ENCODE results near the gene STAB1.

Gene STAB1

DNA sequence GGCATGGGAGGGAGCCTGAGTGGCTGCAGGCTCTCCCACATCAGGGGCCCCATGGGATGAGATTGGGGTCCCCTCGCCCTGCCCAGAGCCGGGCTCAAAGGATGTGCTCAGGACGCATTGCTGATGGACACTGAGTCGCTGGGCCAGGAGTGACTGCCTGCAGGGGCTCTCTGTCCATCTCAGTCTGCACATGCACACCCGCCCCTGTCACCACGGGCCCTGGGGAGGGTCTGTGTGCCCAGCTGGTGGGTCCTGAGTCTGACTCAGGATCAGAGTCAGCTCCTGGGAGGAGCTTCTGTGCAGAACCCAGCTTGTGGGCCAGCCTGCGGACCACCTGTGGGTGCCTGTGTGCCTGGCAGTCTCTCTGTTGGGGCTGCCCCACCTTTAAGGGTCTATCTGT is 18.1 kb downstream of the STAB1 start:
- no peak for DNase-seq (ENCODE audit: low spot score)
- TF ChIP-seq, protein P1, sequence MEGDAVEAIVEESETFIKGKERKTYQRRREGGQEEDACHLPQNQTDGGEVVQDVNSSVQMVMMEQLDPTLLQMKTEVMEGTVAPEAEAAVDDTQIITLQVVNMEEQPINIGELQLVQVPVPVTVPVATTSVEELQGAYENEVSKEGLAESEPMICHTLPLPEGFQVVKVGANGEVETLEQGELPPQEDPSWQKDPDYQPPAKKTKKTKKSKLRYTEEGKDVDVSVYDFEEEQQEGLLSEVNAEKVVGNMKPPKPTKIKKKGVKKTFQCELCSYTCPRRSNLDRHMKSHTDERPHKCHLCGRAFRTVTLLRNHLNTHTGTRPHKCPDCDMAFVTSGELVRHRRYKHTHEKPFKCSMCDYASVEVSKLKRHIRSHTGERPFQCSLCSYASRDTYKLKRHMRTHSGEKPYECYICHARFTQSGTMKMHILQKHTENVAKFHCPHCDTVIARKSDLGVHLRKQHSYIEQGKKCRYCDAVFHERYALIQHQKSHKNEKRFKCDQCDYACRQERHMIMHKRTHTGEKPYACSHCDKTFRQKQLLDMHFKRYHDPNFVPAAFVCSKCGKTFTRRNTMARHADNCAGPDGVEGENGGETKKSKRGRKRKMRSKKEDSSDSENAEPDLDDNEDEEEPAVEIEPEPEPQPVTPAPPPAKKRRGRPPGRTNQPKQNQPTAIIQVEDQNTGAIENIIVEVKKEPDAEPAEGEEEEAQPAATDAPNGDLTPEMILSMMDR (IDR thresholded peaks at IDR 0.05; ENCODE audit: extremely low read depth, missing control alignments): no peak

DNA sequence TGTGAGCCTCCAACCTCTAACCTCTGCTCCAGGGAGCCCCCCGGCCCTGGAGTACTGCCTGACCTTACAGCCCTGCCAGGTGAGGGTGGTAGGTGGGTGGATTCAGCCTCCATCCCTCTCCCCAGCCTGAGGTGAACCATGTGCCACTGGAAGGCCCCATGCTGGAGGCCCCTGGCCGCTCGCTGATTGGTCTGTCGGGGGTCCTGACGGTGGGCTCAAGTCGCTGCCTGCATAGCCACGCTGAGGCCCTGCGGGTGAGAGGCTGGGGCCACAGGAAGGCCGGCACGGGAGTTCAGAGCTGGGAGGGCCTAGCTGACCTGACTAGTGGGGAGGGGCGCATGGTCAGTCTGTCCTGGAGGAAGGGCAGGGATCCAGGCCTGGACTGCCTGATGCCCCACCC is 19.4 kb downstream of the STAB1 start:
- TF ChIP-seq, protein P1 (IDR thresholded peaks at IDR 0.05; ENCODE audit: extremely low read depth, missing control alignments): no peak
- DNase-seq (ENCODE audit: low spot score): no peak

DNA sequence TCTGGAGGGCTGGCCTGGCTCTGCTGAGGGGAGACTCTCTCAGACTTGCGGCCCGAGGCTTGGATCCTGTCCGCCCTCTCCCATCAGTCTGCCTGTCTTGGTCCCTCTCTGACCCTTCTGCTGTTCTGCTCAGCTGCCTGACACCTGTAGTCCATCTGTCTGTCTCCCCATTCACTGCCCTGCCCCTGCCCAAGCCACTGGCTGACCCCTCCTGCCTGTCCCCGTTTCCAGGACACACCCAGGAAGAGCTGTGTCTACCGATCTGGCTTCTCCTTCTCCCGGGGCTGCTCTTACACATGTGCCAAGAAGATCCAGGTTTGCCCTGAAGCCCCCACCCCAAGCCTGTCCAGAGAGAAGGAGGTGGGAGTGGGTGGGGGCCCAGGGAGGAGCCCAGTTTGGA is 20.1 kb downstream of the STAB1 start:
- TF ChIP-seq, protein P1 (IDR thresholded peaks at IDR 0.05; ENCODE audit: extremely low read depth, missing control alignments): no peak
- no peak for DNase-seq (ENCODE audit: low spot score)

DNA sequence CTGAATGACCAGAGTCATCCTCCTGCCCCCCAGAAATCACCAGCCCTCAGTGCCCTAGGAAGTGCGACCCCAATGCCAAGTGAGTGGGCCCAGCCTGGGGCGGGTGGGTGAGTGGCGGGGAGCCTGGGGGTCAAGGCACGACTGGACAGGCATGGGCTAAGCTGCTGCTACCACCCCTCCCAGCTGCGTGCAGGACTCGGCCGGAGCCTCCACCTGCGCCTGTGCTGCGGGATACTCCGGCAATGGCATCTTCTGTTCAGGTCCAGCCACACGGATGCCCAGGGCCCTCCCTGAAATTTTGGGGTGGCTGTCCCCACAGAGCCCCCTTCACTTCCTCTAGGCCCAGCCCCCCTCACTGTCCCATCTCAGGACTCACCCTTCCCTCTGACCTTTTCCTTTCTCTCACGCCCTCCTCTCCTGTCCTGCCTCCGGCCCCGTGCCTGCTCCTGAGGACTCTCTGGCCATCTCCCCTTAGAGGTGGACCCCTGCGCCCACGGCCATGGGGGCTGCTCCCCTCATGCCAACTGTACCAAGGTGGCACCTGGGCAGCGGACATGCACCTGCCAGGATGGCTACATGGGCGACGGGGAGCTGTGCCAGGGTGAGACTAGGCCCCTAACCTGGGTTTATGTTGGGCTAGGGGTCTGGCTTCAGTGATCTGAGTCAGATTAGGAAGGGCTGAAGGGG is 21.5 kb downstream of the STAB1 start:
- TF ChIP-seq, protein P1 (IDR thresholded peaks at IDR 0.05; ENCODE audit: extremely low read depth, missing control alignments): no peak
- no peak for DNase-seq (ENCODE audit: low spot score)

DNA sequence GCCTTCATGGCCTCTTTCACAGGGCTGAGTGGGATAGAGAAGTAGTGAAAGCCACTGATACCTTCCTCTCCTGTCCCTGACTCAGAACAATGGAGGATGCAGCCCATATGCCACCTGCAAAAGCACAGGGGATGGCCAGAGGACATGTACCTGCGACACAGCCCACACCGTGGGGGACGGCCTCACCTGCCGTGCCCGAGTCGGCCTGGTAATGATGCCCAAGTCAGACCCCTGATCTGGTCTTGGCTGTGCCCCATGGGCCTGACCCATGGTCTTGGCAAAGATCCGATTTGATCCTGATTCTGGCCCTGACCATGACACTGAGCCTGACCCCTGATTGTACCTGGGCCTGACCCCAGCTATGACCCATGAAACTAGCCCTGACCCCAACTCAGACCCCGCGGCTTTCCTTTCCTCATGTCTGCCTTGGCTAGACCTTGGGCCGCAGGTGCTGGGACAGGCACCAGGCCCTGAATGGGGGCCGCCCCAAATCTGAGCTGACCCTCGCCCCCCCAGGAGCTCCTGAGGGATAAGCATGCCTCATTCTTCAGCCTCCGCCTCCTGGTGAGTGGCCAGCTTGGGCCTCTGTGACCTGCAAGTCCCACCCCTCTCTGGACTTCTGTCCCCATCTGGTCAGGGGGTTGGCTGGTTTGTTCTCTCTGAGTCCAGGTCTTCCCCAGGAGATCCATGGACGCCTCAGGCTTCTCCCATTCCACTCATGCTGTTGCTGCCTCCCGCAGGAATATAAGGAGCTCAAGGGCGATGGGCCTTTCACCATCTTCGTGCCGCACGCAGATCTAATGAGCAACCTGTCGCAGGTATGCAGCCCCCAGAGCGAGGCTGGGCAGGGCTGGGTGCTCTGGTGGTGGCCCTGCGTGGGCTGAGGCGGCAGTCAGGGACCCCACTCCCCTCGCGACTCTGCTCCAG is 22.9 kb downstream of the STAB1 start:
- TF ChIP-seq, protein P1 (IDR thresholded peaks at IDR 0.05; ENCODE audit: extremely low read depth, missing control alignments): no peak
- no peak for DNase-seq (ENCODE audit: low spot score)

DNA sequence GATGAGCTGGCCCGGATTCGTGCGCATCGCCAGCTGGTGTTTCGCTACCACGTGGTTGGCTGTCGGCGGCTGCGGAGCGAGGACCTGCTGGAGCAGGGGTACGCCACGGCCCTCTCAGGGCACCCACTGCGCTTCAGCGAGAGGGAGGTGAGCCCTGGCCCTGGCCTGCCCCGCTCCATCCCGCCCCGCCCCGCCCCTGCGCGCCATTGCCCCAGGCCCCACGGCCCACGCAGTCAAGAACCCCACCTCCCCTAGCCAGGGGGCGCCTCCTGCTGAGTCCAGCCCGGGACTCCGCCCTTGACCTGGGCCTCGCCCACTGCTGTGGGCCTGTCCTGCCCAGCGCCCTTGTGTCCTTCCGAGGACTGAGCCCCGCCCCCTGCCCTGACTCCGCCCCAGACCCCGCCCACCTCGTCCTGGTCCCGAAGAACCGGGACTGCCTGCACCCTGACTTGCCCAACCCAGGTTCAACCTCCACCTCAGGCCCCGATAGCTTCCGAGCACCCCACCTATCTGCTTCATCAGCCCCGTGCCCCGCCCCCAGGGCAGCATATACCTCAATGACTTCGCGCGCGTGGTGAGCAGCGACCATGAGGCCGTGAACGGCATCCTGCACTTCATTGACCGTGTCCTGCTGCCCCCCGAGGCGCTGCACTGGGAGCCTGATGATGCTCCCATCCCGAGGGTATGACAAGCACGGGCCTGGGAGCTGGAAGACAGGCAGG is 23.7 kb downstream of the STAB1 start:
- TF ChIP-seq, protein P1 (IDR thresholded peaks at IDR 0.05; ENCODE audit: extremely low read depth, missing control alignments): no peak
- DNase-seq (ENCODE audit: low spot score): no peak

All from GM20000 (cell line).